Left lung (tissue), 10 donors: ENCODE data around the gene ASIC4. TPM values are rescaled to one million over a fixed set of nuclear protein-coding genes. Genes with fewer than 3 reads are reported as not detected.

Source experiments
- ATAC-seq: fragments of 200-7000 bp; cut with Tn5 transposase; one replicate; pipeline ENCODE4 v1.9.1; 2020; ENCODE audit warnings: moderate library complexity
- DNase-seq, 4 donors: peaks; one replicate each; pipeline ENCODE4 v3.0.0-alpha.2; 2013 to 2020
- H3K27ac ChIP-seq, 2 donors: fragments of 200-600 bp; sonication (generic) in 1 of 2; one replicate each; pipeline versions ENCODE4 v1.5.0 to v1.8.0; 2020 to 2021
- H3K27me3 ChIP-seq, 2 donors: fragments of 200-600 bp; sonication (generic) in 1 of 2; one replicate each; pipeline versions ENCODE4 v1.5.0 to v1.8.0; 2020 to 2021
- H3K36me3 ChIP-seq, 2 donors: fragments of 200-600 bp; sonication (generic) in 1 of 2; one replicate each; pipeline versions ENCODE4 v1.5.0 to v1.8.0; 2020 to 2021
- H3K4me1 ChIP-seq, 2 donors: fragments of 200-600 bp; one replicate each; pipeline ENCODE4 v1.8.0; 2021
- H3K4me3 ChIP-seq, 2 donors: fragments of 200-600 bp; sonication (generic) in 1 of 2; one replicate each; pipeline versions ENCODE4 v1.5.0 to v1.8.0; 2020 to 2021; ENCODE audit warnings: mild to moderate bottlenecking in 1 of 2
- H3K9me3 ChIP-seq, 2 donors: fragments of 200-600 bp; sonication (generic) in 1 of 2; one replicate each; pipeline versions ENCODE4 v1.5.0 to v1.8.0; 2020 to 2021
- intact Hi-C, 2 donors: fragments of 100-400 bp; cut with DNase I; formaldehyde crosslinking; loops; one replicate each; pipeline versions ENCODE4 v1.11.2 to v1.14.2; 2022
- polyA plus RNA-seq, 6 donors: library from polyadenylated mRNA; unstranded; fragments of 120-200 nt; gene quantifications; one replicate each; pipeline ENCODE4 v1.2.1, GENCODE V29; 2013; ENCODE audit not compliant: insufficient read length in 6 of 6
- total RNA-seq, 2 donors: library from RNA; stranded (reverse); fragmentation: NEBNext Ultra II Directional; extraction: Animal tissue kit (Norgen Biotek cat#: 25700); gene quantifications; one replicate each; pipeline ENCODE4 v1.2.1, GENCODE V29; 2021
- TF ChIP-seq, protein P1 (sequence below), 2 donors: fragments of 200-600 bp; sonication (generic) in 1 of 2; IDR thresholded peaks; one replicate each; pipeline versions ENCODE4 v1.5.0 to v1.8.0; 2021; ENCODE audit warnings: antibody characterized with exemption in 2 of 2
- donor health status: DM: no; HTN: yes; CAD: no.
- donor health status: DM: no; HTN: no; CAD: no.

The ASIC4 gene
- total and polyA plus RNA-seq, 8 donors: 0.07 to 0.37 (median 0.20) TPM; not detected in 2

DNA sequence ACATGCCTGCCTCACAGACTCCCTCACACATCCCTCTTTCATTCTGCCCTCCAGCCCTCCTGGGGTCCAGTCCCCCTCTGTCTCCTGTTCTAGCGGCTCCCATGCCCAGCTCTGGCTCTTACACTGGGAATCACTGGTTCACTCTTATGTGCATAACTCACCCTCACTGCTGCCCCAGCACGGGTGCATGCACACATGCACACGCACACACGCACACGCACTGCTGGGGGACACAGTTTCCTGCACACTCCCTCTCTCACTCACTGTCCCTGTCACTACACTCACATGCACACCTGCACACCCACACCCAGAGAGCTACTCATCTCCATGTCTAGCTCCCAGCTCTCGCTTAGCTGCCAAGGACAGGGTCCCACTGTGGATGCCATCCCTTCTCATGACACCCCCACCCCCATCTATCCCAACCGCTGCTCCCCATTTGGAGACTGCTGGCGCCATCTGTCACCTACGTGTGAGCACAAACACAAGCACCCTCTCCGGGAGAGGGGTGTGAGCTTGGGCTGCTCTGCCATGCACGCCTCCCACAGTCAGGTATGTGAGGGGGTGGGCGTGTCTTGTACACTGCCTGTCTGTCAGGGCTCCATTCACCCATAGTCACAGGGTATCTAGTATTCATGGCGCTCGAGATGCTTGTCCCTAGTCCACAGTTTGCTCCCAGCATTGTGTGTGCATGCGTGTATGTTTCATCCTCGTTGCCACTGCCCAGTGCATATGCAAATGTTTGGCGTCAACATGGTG lies 1.8 kb downstream of the ASIC4 start:
- Histone ChIP-seq H3K4me1 (peaks cover 0 to 6% of the 10 kb centered on the region in 2 donors), H3K27ac (no peak overlapping the region), H3K27me3 (peaks cover 35 to 100% of the 10 kb centered on the region in 2 donors), H3K36me3 (no peaks in the 10 kb centered on the region), H3K4me3 (no peak overlapping the region), H3K9me3 (no peaks in the 10 kb centered on the region)
- DNase-seq: peak in 1 of 4 donors; percentile 63
- no peak for ATAC-seq
- intact Hi-C loops: no loop called here
- TF ChIP-seq, protein P1, sequence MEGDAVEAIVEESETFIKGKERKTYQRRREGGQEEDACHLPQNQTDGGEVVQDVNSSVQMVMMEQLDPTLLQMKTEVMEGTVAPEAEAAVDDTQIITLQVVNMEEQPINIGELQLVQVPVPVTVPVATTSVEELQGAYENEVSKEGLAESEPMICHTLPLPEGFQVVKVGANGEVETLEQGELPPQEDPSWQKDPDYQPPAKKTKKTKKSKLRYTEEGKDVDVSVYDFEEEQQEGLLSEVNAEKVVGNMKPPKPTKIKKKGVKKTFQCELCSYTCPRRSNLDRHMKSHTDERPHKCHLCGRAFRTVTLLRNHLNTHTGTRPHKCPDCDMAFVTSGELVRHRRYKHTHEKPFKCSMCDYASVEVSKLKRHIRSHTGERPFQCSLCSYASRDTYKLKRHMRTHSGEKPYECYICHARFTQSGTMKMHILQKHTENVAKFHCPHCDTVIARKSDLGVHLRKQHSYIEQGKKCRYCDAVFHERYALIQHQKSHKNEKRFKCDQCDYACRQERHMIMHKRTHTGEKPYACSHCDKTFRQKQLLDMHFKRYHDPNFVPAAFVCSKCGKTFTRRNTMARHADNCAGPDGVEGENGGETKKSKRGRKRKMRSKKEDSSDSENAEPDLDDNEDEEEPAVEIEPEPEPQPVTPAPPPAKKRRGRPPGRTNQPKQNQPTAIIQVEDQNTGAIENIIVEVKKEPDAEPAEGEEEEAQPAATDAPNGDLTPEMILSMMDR (IDR thresholded peaks at IDR 0.05): no peak

DNA sequence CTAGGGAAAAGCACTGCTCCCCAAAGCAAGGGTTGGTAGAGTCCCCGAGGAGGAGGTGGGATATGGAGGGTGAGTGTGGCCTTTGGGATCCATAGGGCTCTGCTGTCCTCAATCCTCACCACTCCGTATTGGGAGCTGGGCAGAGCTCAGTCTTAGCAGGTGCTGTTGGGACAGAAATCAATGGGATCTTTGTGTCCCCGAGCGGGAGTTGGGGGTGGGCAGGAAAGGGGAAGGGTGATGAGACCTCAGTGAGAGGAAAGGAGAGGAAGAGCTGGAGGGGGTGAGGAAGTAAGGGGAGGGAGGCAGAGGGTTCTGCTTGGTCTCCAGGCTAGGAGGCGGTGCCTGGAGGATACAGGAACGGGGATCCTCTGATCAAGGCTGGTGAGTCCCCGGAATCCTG lies 2.6 kb downstream of the ASIC4 start:
- no peak overlapping the region for H3K27ac ChIP-seq
- ATAC-seq (no peak), DNase-seq (no peak)
- H3K27me3 ChIP-seq: peaks cover 42 to 100% of the 10 kb centered on the region in 2 donors
- intact Hi-C loops: no loop called here
- H3K36me3 ChIP-seq: no peaks in the 10 kb centered on the region
- TF ChIP-seq, protein P1 (IDR thresholded peaks at IDR 0.05): no peak
- H3K4me3 ChIP-seq: no peak overlapping the region
- no peaks in the 10 kb centered on the region for H3K9me3 ChIP-seq
- peaks cover 0 to 6% of the 10 kb centered on the region in 2 donors for H3K4me1 ChIP-seq

DNA sequence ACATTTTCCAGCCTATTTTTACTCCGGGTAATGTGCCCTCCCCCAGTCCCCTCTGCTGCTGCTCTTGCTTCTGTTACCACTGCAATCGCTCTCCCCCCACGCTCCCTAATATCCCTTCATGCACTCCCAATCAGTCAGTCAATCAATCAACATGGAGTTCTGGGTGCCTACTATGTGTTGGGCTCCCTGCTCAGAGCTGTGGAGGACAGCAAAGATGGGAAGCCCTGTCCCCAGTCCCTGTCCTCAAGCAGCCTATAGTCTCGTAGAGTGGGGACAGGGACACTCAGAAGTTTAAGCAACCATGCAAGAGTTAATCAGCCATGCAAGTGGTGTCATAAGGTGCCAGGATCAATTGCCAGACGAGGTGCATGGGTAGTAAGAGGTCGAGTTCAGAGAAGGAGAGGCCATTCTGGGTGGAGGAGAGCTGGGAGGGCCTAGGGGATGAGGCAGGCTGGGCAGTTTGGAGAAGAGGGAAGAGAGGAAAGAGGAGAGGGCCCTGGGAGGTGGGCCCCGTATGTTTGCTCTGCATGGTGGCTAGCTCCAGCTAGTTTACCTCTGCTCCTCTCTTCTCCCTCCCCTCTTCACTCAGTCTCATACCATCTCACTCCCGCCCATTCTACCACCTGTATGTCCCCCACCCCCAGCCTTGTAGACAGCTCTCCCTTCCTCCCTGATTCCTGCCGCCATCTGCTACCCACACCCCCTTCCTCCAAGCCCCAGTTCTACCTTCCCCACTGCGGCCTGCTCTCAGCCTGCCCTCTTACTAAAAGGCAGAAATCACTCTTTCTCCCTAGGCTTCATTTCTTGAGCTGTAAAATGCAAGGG lies 3.9 kb downstream of the ASIC4 start:
- Histone ChIP-seq H3K36me3 (no peaks in the 10 kb centered on the region), H3K9me3 (no peaks in the 10 kb centered on the region), H3K27me3 (peaks cover 39 to 100% of the 10 kb centered on the region in 2 donors), H3K4me3 (no peak overlapping the region), H3K4me1 (peaks cover 0 to 15% of the 10 kb centered on the region in 2 donors), H3K27ac (no peak overlapping the region)
- intact Hi-C loops: no loop called here
- DNase-seq: no peak
- TF ChIP-seq, protein P1 (IDR thresholded peaks at IDR 0.05): no peak
- ATAC-seq: no peak

DNA sequence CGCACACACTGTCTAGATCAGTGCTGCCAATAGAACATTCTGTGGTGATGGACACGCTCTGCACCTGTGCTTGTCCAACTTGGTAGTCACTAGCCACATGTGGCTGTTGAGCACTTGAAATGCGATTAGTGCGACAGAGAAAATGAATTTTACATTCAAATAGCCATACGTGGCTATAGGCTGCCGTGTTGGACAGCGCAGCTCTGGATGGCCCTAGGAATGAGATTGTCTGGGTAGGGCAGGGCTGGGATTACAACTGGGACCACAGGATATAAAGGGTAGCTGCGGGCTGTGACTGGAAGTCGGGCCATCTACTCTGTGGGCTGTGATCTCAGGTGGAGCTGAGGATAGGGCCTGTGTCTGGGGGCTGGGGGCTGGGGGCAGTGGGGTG lies 5.2 kb downstream of the ASIC4 start:
- Histone ChIP-seq H3K27ac (no peak overlapping the region), H3K27me3 (peaks cover 40 to 100% of the 10 kb centered on the region in 2 donors), H3K36me3 (no peaks in the 10 kb centered on the region), H3K4me1 (peaks cover 0 to 10% of the 10 kb centered on the region in 2 donors), H3K9me3 (no peaks in the 10 kb centered on the region), H3K4me3 (no peak overlapping the region)
- TF ChIP-seq, protein P1 (IDR thresholded peaks at IDR 0.05): no peak
- ATAC-seq (no peak), DNase-seq (no peak)
- intact Hi-C loops: no loop called here

DNA sequence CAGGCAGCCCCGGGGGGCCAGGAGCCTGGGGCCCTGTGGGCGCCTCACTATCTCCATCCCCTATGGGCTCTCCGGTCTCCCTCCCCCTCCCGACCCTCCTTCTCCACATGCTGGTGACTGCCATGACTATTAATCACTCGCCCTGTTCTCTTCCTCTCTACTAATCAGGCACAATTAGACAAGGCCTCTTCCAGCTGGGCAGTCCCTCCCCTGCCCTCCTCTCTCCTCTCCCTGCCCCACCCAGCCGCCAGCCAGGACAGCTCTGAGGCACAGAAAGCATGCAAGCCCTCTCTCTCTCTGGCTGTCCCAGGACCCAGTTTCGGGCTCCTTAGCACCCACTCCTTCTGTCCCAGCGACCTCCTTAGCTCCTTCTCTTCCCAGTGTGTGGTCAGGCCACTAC lies 5.8 kb downstream of the ASIC4 start:
- Histone ChIP-seq H3K9me3 (no peaks in the 10 kb centered on the region), H3K36me3 (no peaks in the 10 kb centered on the region), H3K27ac (no peak overlapping the region), H3K4me3 (no peak overlapping the region), H3K4me1 (peaks cover 0 to 9% of the 10 kb centered on the region in 2 donors), H3K27me3 (peaks cover 40 to 100% of the 10 kb centered on the region in 2 donors)
- no peak for ATAC-seq
- peak in 1 of 4 donors; percentile 48 for DNase-seq
- TF ChIP-seq, protein P1 (IDR thresholded peaks at IDR 0.05): no peak
- intact Hi-C loops: no loop called here
